ENCODE measurements around the gene SPDYE2. TPM values are rescaled to one million over a fixed set of nuclear protein-coding genes. Genes with fewer than 3 reads are reported as not detected.
A peak's percentile ranks its signal among the peaks of the same experiment; 100 is the strongest.
"Not testable (repeated sequence)": the region's sequence is repeated elsewhere in the genome, so short reads cannot be mapped to it uniquely, and the experiment has no call there.

The SPDYE2 gene, protein sequence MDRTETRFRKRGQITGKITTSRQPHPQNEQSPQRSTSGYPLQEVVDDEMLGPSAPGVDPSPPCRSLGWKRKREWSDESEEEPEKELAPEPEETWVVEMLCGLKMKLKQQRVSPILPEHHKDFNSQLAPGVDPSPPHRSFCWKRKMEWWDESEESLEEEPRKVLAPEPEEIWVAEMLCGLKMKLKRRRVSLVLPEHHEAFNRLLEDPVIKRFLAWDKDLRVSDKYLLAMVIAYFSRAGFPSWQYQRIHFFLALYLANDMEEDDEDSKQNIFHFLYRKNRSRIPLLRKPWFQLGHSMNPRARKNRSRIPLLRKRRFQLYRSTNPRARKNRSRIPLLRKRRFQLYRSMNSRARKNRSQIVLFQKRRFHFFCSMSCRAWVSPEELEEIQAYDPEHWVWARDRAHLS
- 0.12 TPM for polyA plus RNA-seq (2012; ENCODE audit: low read depth, missing spikeins)

DNA sequence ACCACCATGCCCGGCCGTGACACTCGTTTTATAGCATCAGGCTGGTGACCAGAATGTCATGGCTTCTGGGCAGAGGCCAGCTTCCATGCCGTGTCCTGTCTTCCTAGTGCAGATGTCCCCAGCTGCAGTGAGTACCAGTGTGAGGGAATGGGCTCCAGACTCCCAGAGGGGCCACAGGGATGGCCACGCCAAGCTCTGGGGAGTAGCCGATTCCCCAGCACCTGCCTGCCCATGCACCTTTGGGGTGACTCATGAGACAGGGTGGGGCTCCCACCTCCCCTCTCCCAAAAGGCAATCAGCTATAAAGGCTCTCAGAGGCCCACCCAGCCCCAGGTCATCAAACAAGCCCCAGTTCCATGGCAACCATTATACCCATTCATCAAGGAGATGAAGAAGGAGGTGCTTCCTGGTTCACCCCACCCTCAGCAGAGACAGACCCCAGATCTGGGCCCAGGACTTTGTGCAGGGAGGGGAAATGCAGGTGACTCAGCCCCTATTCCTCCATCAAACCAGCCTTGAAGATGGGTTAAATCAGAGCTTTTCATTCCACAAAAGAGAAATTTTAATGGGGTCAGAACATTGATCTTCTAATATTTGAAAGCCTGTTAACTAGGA is at the start of gene SPDYE2:
SPDYE2 (plus strand) TSS at position 419 of the 615 bp plus-strand sequence. CDS start 2,030 bp downstream, outside the sequence.
- FAIRE-seq; DNase-seq (ENCODE audit: insufficient read length, low spot score): not testable (repeated sequence)

DNA sequence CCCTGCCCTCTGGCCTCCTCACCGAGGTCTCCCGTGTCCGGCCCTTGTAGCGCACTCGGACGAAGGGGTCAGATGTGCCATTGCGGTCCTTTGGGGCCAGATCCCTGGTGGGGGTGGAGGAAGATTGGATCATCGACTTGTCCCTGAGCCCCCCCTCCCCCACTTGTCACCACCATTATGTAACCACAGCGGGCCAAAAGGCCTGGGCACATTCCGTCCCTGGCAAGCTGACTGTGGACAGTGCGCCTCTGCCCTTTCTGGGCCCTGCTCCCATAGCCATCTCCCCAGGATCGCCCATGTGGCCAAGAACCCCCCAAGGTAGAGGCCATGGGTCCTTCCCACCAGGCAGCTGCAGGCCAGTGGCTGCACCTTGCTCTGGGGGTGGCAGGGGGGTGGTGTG is 47.9 kb upstream of the SPDYE2 start:
- FAIRE-seq; DNase-seq (ENCODE audit: insufficient read length, low spot score): not testable (repeated sequence)

DNA sequence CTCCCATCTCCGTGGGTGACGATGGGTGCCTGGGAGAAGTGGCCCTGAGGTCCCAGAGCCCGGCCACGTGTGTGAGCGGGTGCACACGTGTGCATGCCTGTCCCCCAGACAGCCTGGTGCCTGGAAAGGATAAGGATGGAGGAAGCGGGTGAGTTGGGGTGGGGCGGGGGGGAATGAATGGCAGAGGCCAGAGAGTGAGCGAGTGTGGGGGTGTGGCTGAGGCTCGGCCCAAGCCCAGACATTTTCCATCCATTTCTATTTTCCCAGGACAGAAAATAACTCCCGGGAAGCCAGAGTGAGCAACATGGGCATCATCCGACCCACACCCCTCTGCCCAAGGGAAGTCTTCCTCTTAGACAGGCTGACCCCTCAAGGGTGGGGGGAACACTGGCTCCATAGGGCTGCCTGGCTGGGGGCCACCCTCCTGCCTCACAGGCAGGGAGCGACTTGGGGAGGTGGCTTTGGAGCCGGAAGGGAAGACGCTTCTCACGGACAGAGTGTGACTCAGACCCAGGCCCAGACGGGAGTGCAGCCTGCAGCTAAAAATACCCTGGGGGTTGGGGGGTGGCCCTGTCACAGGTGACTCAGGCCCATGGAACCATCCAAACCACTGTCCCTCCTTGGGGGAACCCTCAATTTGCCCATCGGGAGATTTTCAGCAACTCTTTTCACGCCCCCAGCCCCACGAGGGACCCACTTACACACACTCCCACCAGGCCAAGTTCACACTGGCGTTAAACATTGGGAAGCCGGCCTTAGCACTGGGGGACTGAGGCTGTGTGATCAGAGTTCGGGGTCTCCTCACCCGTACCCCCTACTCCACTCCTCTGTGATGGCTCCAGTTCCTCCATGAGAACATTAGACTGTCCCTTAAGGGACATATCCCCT is 45.5 kb upstream of the SPDYE2 start:
- not testable (repeated sequence) for DNase-seq (ENCODE audit: insufficient read length, low spot score); FAIRE-seq

DNA sequence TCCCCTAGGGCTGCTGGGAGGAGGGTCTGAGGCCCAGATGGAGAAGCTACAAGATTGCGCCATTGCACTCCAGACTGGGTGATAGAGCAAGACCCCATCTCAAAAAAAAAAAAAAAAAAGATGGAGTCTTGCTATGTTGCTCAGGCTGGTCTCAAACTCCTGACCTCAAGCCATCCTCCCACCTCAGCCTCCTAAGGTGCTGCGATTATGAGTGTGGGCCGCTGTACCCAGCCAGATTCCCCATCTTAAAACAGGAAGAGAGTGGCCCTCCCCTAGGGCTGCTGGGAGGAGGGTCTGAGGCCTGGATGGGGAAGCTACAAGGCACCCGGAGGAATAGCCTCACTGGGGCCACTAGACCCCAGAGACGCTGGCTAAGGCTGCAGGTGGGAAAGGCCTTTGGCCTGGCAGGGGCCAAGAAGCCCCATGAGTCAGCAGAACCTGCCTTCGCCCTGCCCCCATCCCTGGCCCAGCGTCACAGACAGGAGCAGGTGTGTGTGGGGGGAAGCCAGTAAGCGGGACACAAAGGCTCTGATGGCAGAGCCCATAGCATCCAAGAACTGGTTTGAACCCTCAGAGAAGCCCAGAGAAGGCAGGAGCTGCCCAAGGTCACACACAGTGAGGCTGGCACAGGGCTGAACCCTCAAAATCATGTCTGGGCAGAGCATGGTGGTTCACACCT is 43.5 kb upstream of the SPDYE2 start:
- DNase-seq (ENCODE audit: insufficient read length, low spot score); FAIRE-seq: not testable (repeated sequence)

DNA sequence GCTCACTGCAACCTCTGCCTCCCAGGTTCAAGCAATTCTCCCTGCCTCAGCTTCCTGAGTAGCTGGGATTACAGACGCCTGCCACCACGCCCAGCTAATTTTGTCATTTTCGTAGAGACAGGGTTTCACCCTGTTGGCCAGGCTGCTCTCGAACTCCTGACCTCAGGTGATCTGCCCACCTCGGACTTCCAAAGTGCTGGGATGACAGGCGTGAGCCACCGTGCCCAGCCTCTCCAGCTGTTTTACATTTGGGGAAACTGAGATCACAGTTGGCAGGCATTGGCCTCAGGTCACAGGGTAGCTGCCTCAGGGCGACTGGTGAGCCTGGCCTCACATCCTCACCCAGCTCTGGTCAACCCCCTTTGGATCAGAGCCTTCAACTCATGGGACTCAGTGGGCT is 40.5 kb upstream of the SPDYE2 start:
- not testable (repeated sequence) for DNase-seq (ENCODE audit: insufficient read length, low spot score); FAIRE-seq

DNA sequence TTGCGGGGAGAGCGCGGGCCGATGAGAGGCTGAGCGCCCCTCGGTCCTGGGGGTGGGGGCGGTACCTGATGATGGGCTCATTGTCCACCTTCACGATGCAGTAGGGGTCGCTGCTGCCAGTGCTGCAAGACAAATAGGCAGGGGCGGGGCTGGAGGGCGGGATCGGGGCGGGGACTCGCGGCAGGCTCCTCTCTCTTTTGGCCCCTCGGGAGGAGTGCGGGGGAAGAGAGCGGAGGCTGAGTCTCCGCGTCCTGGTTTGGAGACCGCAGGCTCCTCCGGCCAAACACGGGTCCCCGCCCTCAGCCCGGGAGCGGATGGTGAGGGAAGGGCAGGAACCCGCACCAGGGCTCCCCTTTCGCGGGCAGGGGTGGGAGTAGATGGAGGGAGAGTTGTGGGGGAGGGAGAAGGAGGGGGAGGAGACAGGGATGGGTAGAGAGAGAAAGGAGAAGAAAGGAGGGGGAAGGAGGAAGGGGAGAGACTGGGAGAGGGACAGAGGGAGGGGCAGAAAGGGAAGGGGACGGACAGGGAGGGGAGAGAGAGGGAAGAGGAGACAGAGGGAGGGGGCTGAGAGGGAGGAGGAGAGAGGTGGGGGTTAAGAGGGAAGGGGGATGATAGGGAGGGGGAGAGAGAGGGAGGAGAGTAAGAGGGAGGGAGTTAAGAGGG is 39.0 kb upstream of the SPDYE2 start:
- DNase-seq (ENCODE audit: insufficient read length, low spot score): not testable (repeated sequence)
- peak; percentile 83 for FAIRE-seq

DNA sequence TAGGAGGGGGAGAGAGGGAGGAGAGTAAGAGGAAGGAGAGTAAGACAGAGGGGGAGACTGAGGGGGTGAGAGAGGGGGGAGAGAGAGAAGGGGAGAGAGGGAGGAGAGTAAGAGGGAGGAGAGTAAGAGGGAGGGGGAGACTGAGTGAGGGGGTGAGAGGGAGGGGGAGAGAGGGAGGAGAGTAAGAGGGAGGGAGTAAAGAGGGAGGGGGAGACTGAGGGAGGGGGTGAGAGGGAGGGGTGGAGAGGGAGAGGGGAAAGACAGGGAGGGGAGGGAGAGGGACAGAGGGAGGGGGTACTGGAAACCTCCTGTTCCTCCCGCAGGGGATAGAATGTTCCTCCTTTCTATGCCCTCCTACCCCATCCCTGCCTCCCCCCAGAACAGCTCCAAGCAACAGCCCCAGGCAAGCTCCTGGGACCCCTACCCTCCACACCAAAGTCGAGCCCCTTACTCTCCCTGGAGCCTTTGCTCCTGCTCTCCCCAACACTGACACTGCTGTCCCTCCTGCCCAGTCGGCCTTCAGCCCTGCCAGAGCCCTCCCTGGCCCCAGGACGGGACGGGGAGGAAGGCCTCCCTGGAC is 38.3 kb upstream of the SPDYE2 start:
- not testable (repeated sequence) for DNase-seq (ENCODE audit: insufficient read length, low spot score); FAIRE-seq

DNA sequence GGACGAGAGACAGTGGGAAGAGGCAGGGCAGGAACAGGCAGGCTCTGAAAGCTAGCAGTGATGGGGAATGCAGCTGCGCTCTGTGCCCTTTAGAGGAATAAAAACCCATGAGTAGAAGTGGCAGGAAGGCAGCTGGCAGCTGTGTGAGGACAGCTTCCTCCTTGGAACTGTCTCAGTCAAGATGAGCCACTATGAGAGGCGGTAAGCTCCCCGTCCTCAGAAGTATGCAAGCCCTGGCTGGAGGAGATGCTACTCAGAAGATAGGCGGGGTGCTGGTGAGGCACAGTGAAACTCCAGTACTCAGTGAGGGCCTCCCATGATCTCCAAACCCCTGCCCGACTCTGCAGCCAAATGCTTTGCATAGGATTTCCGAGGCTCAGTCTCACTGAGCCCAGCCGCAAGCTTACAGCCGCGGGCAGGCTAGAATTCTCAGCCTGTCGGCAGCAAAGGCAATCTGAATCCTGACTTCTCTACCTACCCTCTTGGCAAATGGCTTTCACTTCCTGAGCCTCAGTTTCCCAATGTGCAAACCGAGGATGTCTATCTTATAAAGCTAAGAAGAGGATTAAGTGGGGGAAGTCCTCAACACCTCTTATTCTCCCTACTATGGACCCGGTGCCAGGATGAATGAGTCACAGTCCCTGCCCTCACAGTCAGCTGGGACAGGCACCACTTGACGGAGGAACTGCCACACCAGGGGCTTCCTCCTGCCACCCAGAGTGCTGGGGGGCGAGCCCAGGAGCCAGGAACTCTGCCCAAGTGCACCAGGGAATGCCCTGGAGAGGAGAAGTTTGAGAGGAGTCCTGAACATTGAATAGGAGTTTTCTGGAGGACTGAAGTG is 35.9 kb upstream of the SPDYE2 start:
- not testable (repeated sequence) for DNase-seq (ENCODE audit: insufficient read length, low spot score)
- peak; percentile 89 for FAIRE-seq

DNA sequence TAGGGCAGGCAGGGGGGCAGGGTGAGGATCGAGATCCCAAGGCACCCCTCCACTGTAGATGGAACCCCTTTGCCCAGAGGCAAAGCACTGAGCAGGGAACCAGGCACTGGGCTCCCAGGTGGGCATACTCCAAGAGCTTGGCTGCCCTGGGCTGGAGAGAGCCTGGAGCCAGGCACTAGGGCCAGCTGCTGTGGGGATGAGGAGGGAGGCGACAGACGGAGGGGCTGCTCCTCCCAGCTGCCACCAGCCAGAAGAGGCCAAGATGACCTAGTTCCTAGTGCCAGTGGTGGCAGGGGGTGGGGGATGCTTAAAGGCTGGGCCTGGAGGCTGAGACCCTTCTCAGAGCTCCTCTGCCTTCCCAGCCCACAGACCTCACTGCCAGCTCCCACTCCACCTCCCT is 35.1 kb upstream of the SPDYE2 start:
- not testable (repeated sequence) for DNase-seq (ENCODE audit: insufficient read length, low spot score)
- peak; percentile 63 for FAIRE-seq

DNA sequence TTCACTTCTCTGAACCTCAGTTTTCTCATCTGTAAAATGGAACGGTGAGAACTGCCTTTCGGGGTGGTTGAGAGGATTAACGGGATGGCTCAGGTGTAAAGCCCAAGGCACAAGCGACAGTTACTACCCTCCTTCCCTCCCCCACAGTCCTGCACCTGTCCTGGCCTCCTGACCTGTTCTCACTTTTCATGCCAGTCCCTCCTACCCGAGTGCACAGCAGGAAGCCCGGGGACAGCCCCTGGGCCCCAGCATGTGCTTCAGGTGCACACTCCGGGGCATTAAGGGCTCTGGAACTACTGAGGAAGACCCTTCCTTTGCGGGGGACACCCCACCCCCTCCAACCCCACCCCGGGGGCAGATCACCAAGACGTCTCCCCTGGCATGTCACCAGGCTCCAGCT is 34.1 kb upstream of the SPDYE2 start:
- peak; percentile 82 for FAIRE-seq
- DNase-seq (ENCODE audit: insufficient read length, low spot score): not testable (repeated sequence)

DNA sequence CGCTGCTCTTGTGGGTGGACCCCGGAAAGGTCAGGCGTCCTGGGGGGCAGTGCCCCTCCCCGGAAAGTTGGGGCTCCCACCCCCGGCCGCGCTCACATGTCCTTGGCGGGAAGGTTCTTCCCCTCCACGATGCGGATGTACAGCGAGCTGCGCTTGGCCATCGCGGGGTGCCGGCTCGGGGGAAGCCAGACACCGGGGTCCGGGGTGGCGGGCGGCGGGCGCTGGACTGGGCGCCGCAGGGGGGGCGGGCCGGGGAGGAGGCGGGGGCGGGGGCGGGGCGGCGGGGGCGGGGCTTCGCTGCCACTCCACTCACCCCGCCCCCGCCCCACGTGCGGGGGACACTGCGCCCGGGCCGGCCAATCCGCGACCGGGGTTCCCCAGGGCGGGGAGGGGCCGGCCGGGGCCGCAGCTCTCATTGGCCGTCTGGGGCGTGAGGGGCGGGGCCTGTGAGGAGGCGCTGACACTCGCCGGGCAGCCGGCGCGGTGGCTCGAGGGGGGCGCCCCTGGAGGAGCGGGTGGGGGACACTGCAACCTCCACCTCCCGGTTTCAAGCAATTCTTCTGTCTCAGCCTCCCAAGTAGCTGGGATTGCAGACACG is 33.4 kb upstream of the SPDYE2 start, which contains the start of gene RASA4B:
RASA4B (minus strand) TSS at position 228 of the 598 bp plus-strand sequence; CDS start at position 161, 67 bp downstream.
- peak; percentile 71 for FAIRE-seq
- not testable (repeated sequence) for DNase-seq (ENCODE audit: insufficient read length, low spot score)

DNA sequence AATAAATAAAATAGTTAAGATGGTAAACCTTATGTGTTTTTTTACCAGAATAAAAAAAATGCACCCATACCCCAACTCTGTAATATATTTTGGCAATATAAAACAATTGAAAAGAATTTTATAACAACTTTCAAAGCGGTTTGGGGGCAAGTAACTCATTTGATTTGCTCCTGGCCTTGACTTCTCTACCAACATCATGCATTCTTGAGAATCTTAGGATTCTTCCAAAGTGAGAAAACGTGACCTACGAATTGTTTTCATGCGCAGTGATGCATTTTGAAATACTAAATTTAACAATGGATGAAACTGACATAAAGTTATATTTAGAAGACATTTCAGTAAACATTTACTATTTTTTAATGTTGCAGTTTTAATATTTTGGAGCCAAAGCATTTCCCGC is 30.2 kb upstream of the SPDYE2 start:
- not testable (repeated sequence) for FAIRE-seq; DNase-seq (ENCODE audit: insufficient read length, low spot score)

DNA sequence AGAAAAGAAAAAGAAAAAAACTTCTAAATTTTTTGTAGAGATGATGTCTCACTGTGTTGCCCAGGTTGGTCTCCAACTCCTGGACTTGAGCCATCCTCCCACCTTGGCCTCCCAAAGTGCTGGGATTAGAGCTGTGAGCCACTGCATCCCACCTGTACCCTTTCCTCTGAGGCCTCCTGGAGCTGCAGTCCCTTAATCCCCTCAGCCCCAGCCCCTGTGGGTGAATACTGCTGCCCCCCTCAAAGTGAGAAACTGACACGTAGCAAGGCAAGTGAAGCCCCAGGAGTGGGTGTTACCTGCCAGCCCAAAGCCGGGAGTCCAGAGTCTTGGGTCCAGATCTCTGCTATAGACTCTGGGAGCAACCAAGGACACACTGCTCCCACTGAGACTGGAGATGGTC is 26.2 kb upstream of the SPDYE2 start:
- FAIRE-seq; DNase-seq (ENCODE audit: insufficient read length, low spot score): not testable (repeated sequence)

DNA sequence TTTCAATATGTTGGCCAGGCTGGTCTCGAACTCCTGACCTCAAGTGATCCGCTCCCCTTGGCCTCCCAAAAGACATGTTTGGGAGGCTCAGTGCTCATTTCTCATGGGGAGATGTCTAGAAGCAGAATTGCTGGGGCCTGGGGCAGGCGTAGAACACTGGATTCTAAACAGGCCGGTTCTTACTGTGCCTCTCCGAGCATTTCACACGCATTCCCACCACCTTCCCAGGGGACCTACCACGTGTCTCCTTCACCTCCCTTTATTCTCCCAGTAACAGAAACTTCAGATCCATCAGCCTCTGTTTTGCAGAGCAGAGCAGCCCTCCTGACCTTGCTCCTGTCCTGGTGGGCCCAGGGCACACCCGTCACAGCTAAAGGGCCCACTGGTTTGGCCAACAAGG is 23.8 kb upstream of the SPDYE2 start:
- not testable (repeated sequence) for DNase-seq (ENCODE audit: insufficient read length, low spot score); FAIRE-seq

DNA sequence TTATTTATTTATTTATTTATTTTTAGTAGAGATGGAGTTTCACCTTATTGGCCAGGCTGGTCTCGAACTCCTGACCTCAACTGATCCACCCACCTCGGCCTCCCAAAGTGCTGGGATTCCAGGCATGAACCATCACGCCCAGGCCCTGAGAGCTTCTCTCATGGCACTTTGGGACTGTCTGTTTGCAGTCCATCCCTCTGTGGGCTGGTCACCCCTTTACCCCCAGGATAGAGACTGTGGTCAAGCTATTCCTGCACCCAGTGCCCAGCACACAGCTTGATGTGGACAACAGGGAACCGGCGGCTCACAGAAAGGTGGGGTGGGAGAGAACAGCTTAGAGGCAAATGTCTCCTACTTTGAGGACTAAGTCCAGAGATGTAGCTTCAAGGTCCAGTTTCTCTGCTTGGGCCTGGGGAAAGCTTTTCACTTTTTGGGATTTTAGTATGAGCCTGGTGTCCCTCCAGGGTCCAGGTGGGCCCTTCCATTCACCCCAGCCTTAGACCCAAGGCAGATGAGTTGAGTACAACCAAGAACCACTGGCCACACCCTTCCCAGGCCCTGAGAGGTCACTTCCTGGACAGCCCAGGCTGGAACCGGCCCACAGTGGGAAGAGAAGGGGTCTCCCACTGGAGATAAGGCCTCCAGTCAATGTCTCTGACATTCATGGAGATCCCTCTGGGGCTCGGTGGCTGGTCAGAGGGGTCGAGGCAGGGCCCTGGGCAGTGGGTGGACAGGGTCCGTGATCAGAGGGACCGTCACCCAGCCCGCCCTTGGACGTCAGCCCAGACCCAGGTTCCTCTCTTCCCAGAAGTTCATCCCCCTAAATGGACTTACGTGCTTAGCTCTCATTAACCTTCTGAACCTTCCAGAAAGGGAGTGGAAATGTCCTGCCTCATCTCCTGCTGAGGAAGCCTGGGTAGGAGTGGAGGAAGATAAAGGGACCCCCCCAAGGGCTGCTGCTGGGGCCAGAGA is 22.9 kb upstream of the SPDYE2 start:
- not testable (repeated sequence) for FAIRE-seq

DNA sequence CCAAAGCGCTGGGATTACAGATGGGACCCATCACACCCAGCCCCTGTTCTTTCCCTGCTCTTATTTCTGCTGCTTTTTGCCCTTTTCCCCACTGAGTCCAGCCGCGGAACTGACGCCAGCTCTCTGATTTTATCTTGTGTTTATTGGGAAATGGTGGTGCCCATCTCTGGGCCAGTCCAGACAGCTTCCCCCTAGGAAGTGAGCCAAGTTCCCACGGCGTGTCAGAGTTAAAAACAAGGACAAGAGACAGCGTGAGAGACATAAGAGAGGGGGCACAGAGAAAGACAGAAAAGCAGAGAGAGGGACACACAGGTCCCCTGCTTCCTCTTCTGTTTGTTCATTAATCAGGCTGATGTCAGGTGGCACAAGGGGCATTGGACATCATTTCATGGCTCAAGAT is 19.4 kb upstream of the SPDYE2 start:
- DNase-seq (ENCODE audit: insufficient read length, low spot score); FAIRE-seq: not testable (repeated sequence)

More for the DNA sequence above, 22.9 kb upstream of the SPDYE2 start:
- DNase-seq (ENCODE audit: insufficient read length, low spot score): not testable (repeated sequence)
